ENCODE data around the gene TM2D3.

GRCh38 chr15:101615986-101616848, 36.0 kb downstream of the TM2D3 start:
- TF ChIP-seq ARNTL (CRISPR knock-in tag; IDR thresholded peaks at IDR 0.05; ENCODE audit: borderline replicate concordance, low read depth) = no peak
- TF ChIP-seq OSR1 (CRISPR knock-in tag; IDR thresholded peaks at IDR 0.05) = no peak
- TF ChIP-seq PATZ1 (CRISPR knock-in tag; IDR thresholded peaks at IDR 0.05; ENCODE audit: borderline replicate concordance) = no peak
- no peak for TF ChIP-seq ZNF8 (CRISPR knock-in tag; IDR thresholded peaks at IDR 0.05)
- TF ChIP-seq ZFP30 (CRISPR knock-in tag; IDR thresholded peaks at IDR 0.05) = no peak
- TF ChIP-seq CSRNP3 (CRISPR knock-in tag; IDR thresholded peaks at IDR 0.05) = no peak
- TF ChIP-seq TOX (CRISPR knock-in tag; IDR thresholded peaks at IDR 0.05; ENCODE audit: borderline replicate concordance) = no peak
